Smooth muscle cell of the brain vasculature (primary cell): Measurements from ENCODE around the gene NCKAP5.
"Not testable (repeated sequence)": the region's sequence is repeated elsewhere in the genome, so short reads cannot be mapped to it uniquely, and the experiment has no call there.

Source experiments
- DNase-seq: peaks from one replicate; pipeline ENCODE4 v3.0.0-alpha.2; 2012; ENCODE audit warnings: low read depth, low spot score

NCKAP5 gene

DNA sequence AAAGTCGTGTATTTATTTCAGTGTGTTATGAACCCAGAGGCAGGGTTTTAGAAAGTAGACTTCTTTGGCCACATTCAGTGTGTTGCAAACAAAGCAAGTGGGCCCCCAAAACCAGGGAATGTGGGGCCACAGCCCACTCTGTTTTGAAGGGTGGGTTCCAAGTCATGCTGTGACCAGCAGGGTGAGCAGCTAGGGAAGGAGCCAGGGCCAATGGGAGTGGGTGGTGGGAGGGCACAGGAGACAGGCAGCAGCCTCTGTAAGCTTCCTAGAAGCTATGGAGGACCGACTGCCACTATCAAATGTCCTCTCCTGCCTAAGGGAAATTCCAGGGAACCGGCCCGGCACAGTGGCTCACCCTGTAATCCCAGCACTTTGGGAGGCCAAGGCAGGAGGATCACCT is 847.9 kb downstream of the NCKAP5 start:
- no peak for DNase-seq

GRCh38 chr2:132719480-132719879 is 848.8 kb downstream of the NCKAP5 start:
- DNase-seq = no peak

GRCh38 chr2:132716954-132717353 is 851.3 kb downstream of the NCKAP5 start:
- DNase-seq = no peak

- DNase-seq = no peak
Observed at GRCh38 chr2:132715386-132716351, 852.6 kb downstream of the NCKAP5 start.

DNA sequence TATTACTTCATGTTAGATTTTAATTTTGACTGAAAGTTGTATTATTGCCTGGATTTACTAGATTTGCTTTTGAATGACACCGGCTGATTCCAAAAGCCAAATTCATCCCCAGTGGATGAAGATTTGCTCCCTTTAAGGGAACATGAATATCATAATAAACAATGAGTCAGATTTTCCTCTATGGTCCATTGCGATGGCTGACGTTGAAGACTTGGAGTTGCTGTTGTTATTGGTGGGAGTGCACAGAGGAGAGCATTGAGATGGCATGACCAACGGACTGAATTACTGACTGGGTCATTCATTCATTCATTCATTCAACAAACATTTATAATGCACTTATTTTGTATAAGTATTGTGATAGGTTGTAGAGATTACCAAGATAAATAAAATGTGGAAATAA is 864.9 kb downstream of the NCKAP5 start:
- DNase-seq = no peak

DNA sequence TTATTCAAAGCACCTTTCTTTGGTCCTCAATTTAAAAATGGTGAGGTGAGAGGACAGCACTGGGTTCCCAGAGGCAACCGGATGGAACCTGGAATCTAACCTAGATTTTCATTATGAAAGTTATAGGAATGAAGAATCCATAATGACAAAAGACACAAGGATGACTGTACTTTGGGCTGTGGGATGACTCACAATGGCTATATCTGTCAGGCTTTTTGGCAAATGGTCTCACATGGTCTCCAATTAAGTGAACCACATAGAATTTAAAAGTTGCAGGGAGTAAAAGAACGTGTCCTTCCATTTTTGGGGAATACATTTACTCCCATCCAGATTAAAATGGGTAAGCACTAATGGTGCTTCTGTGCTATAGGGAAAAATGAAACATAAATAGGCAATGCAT is 866.5 kb downstream of the NCKAP5 start:
- no peak for DNase-seq

DNA sequence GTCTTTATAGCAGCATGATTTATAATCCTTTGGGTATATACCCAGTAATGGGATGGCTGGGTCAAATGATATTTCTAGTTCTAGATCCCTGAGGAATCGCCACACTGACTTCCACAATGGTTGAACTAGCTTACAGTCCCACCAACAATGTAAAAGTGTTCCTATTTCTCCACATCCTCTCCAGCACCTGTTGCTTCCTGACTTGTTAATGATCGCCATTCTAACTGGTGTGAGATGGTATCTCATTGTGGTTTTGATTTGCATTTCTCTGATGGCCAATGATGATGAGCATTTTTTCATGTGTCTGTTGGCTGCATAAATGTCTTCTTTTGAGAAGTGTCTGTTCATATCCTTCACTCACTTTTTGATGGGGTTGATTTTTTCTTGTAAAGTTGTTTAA is 868.5 kb downstream of the NCKAP5 start:
- DNase-seq = not testable (repeated sequence)

DNA sequence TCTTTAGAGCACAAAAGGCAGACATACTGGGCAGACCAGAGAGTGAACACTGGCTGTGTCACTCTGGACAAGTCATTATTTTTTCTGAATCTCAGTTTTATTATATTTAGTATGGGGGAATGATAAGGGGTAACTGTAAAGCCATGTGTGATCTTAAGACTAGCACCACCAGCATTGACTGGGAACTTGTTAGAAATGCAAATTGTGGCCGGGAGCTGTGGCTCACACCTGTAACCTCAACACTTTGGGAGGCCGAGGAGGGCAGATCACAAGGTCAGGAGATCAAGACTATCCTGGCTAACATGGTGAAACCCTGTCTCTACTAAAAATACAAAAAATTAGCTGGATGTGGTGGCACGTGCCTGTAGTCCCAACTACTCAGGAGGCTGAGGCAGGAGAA is 869.9 kb downstream of the NCKAP5 start:
- DNase-seq = not testable (repeated sequence)

DNA sequence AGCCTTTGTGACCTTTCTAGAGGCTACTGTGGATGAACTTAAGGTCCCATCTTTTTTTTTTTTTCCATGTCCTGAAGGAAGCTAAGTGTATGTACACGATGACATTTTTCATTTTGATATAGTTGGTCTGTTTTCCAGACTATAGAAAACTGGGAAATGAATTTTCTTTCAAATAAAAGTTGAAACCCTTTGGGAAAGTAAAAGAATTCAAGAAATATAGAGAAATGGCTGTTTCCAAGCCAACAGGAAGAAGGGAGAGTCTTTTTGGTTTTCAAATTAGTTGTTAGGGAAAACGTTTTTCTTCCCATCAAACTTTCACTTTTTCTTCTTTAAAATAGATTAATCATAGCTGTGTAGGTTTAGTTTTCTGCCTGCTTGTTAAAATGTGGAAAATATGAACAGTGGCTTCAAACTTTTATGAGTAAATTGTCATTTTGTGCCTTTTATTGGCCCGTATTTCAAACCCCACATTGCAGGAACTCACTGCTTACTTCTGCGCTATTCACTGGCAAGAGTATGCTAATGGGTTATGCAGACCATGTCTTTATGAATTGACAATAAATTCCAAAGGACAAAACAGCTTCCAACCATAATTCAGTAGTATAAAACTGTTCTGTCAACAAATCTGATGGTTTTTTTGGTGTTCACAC is 870.6 kb downstream of the NCKAP5 start:
- DNase-seq = no peak

GRCh38 chr2:132692816-132693215 is 875.4 kb downstream of the NCKAP5 start:
- DNase-seq = no peak

- no peak for DNase-seq
Observed at GRCh38 chr2:132691556-132691955, 876.7 kb downstream of the NCKAP5 start.

- DNase-seq = no peak
Observed at GRCh38 chr2:132690664-132691303, 877.5 kb downstream of the NCKAP5 start.

DNA sequence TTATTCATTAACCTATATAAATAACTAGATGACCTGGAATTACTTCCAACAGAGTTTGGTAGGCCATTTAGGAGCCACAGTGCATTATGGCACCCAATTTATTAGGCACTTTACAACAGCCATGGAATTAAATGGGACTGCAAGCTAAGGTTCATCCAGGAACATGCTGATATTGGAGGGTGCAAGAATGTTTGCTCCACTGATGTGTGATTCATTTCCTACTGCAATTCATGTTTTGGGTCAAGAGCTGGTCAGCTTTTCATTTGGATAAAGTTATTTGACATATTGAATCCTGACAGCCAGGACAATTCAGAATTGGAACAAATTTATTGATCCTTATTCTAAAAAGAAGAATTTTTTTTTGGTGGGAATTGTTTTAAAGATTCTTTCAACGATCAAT is 886.5 kb downstream of the NCKAP5 start:
- DNase-seq = no peak

- no peak for DNase-seq
Observed at GRCh38 chr2:132680544-132680943, 887.7 kb downstream of the NCKAP5 start.

GRCh38 chr2:132678483-132678882 is 889.8 kb downstream of the NCKAP5 start:
- no peak for DNase-seq

DNA sequence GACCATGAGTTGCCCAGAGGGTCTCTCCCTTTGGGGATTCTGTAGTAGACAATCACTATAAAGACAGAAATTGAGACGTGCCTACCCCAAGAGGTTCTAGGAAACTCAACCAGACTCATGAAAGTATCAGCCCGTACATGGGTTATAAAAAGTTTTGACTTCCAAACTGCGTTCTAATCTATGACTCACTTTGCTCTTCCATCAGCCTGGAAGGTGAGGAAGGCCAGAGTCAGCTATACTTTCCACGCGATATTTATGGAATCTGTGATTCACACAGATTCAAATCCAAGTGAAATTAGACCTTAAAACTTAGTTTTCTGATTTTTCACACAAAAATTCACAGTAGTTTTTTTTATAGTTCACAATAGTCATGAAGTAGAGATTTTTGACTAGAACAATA is 890.6 kb downstream of the NCKAP5 start:
- DNase-seq = no peak

DNA sequence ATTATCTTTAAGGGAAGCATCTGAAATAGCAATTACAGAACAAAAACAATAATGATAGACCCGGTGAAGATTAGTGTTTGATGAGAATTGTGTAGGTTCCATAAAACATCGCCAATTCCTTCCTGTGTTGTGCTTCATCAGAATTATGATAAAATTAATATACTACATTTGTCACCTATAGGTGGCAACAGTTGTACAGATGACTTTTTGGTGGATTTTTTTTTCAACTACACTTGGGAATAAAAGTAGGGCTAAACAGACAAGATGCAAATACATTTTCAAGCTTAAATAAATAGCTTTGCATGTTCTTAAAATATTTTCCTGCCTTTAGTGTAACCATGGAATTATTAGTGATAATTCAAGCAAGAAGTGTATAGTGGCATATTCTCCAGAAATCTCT is 891.3 kb downstream of the NCKAP5 start:
- no peak for DNase-seq

DNA sequence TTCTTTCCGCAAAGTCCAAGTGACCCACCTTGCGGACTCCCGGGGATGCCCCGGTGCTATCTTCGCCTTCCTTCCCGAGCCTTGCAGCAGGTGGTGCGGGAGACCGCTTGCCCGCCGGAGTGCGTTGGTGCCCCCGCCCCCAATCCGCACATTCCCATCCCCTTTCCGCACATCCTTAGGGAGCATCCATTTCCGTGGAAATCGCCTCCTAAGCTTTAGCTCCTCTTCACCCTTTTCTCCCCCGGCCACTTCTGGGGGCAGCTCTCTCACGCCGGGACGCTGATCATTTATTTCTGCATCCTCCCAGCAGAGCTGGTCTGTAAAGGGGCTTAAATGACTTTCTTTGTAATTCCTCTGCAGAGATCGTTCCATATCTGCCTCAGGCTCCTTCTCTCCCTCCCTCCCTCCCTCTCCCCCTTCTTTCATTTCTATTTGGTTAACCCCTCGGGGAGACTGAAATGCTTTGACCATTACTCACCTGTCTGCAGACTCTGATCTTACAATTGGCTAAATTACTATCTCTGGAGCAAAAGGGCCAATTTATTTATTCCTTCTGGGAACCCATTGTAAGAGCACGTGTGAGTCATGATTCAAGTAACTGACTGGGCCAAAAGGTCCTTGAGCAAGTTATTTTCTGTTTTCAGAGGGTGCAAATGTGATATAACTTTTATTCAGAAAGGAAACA is 897.0 kb downstream of the NCKAP5 start:
- DNase-seq = peak; percentile 33

GRCh38 chr2:132670496-132671150 is 897.6 kb downstream of the NCKAP5 start:
- DNase-seq = no peak

- DNase-seq = no peak
Observed at GRCh38 chr2:132669908-132670495, 898.3 kb downstream of the NCKAP5 start, which contains the start of gene LYPD1. TSS of gene LYPD1 (minus strand) at chr2:132670205. CDS start at chr2:132669932, 273 bp downstream.
